B cell (primary cell): ENCODE results near the gene PPP2R5C. TPM values are rescaled to one million over a fixed set of nuclear protein-coding genes. Genes with fewer than 3 reads are reported as not detected.
A peak's percentile ranks its signal among the peaks of the same experiment; 100 is the strongest.

Experiments
- ATAC-seq: fragments of 200-7000 bp; cut with Tn5 transposase; one replicate; pipeline ENCODE4 v1.10.0; 2021; ENCODE audit warnings: low read depth, mild to moderate bottlenecking, moderate number of reproducible peaks, moderate library complexity
- CTCF ChIA-PET: fragments of 350-600 bp; sonication (Branson Sonifier 250); formaldehyde crosslinking; loops from one replicate; lab custom pipeline; 2021; ENCODE audit warnings: antibody characterized with exemption, inconsistent platforms; lab: Charles Lee
- POLR2A ChIA-PET: fragments of 350-600 bp; sonication (Branson Sonifier 250); formaldehyde crosslinking; loops from one replicate; lab custom pipeline; 2021; ENCODE audit warnings: antibody characterized with exemption; lab: Charles Lee
- DNase-seq: peaks from one replicate; pipeline ENCODE4 v3.0.0; 2013
- H2AFZ ChIP-seq: 2 replicates; pipeline ENCODE4 v1.6.1; 2012; ENCODE audit warnings: mild to moderate bottlenecking, low read depth, low read length; ENCODE audit not compliant: insufficient read depth, poor library complexity, severe bottlenecking
- H3K27ac ChIP-seq, 2 donors: 1 replicate in 1 of 2; 2 replicates in 1 of 2; pipeline ENCODE4 v1.5.1; 2012 to 2013; ENCODE audit warnings: low read length in 2 of 2, mild to moderate bottlenecking in 2 of 2, moderate library complexity in 1 of 2
- H3K27me3 ChIP-seq, 4 experiments: fragments of 200-600 bp in 1 of 4; sonication (generic) in 1 of 4; replicated peaks in 1 of 4; 1 replicate in 2 of 4; 2 replicates in 2 of 4; pipeline versions ENCODE4 v1.6.1 to v1.7.0; 2013 to 2016; ENCODE audit warnings: low read length in 3 of 4, mild to moderate bottlenecking in 2 of 4, mixed read lengths in 1 of 4, moderate library complexity in 1 of 4; ENCODE audit not compliant: insufficient read depth in 4 of 4, control insufficient read depth in 3 of 4; ENCODE audit errors: control extremely low read depth in 1 of 4
- H3K36me3 ChIP-seq, 2 experiments: replicated peaks in 1 of 2; 1 replicate in 1 of 2; 2 replicates in 1 of 2; pipeline versions ENCODE4 v1.6.1 to v1.7.1; 2013; ENCODE audit warnings: low read length in 1 of 2; ENCODE audit not compliant: insufficient read depth in 2 of 2, control insufficient read depth in 1 of 2; ENCODE audit errors: control extremely low read depth in 1 of 2, extremely low read depth in 1 of 2
- H3K4me1 ChIP-seq, 2 donors: fragments of 200-600 bp in 1 of 2; sonication (generic) in 1 of 2; 1 replicate in 1 of 2; 2 replicates in 1 of 2; pipeline versions ENCODE4 v1.5.1 to v1.6.1; 2013 to 2017; ENCODE audit warnings: low read length in 2 of 2; ENCODE audit not compliant: control insufficient read depth in 2 of 2, insufficient read depth in 2 of 2
- H3K4me2 ChIP-seq: replicated peaks from 2 replicates; pipeline ENCODE3; 2012; ENCODE audit warnings: mild to moderate bottlenecking, low read depth, low read length; ENCODE audit not compliant: poor library complexity, severe bottlenecking
- H3K4me3 ChIP-seq, 5 experiments: fragments of 200-600 bp in 1 of 5; sonication (generic) in 1 of 5; 1 replicate in 3 of 5; 2 replicates in 2 of 5; pipeline versions ENCODE4 v1.5.1 to v1.7.0; 2011 to 2016; ENCODE audit warnings: low read length in 4 of 5, mild to moderate bottlenecking in 4 of 5, low read depth in 2 of 5, control low read depth in 1 of 5, moderate library complexity in 1 of 5; ENCODE audit not compliant: insufficient read depth in 1 of 5; ENCODE audit errors: control extremely low read depth in 1 of 5, extremely low read depth in 1 of 5
- H3K79me2 ChIP-seq: fragments of 200-600 bp; sonication (generic); one replicate; pipeline ENCODE4 v1.6.0; 2016; ENCODE audit warnings: low read length; ENCODE audit not compliant: control insufficient read depth, insufficient read depth
- H3K9ac ChIP-seq: fragments of 200-600 bp; sonication (generic); 2 replicates; pipeline ENCODE4 v1.6.1; 2017; ENCODE audit warnings: mild to moderate bottlenecking, low read length, moderate library complexity
- H3K9me3 ChIP-seq, 3 donors: one replicate each; pipeline versions ENCODE4 v1.6.1 to v1.7.1; 2013; ENCODE audit warnings: low read length in 2 of 3; ENCODE audit not compliant: control insufficient read depth in 2 of 3, insufficient read depth in 1 of 3; ENCODE audit errors: control extremely low read depth in 1 of 3
- H4K20me1 ChIP-seq: 2 replicates; pipeline ENCODE4 v1.6.0; 2012; ENCODE audit warnings: mild to moderate bottlenecking, low read length; ENCODE audit not compliant: insufficient read depth, control insufficient read depth, poor library complexity, severe bottlenecking
- H3K27ac Mint-ChIP-seq: one replicate; pipeline ENCODE4 v1.8.0; 2021; ENCODE audit warnings: mixed read lengths
- H3K27me3 Mint-ChIP-seq: one replicate; pipeline ENCODE4 v1.8.0; 2021; ENCODE audit warnings: mixed read lengths
- H3K4me1 Mint-ChIP-seq: one replicate; pipeline ENCODE4 v1.8.0; 2021; ENCODE audit warnings: mixed read lengths
- H3K4me3 Mint-ChIP-seq: one replicate; pipeline ENCODE4 v1.8.0; 2021; ENCODE audit warnings: mixed read lengths
- H3K9me3 Mint-ChIP-seq: one replicate; pipeline ENCODE4 v1.8.0; 2022; ENCODE audit warnings: mixed read lengths; ENCODE audit not compliant: insufficient read depth
- EZH2 ChIP-seq: IDR thresholded peaks from 2 replicates; pipeline ENCODE4 v1.6.1; 2012; ENCODE audit warnings: borderline replicate concordance, low read depth, mild to moderate bottlenecking, moderate library complexity, low read length; ENCODE audit not compliant: insufficient read depth, poor library complexity, severe bottlenecking
- WGBS: methylation state at CpG from one replicate; pipeline ENCODE4 v1.1.5; 2013; ENCODE audit warnings: missing lambda C conversion rate; ENCODE audit not compliant: insufficient coverage; 5-methylcytosine and 5-hydroxymethylcytosine counted together
- intact Hi-C: fragments of 100-400 bp; cut with micrococcal nuclease; formaldehyde crosslinking; loops from one replicate; pipeline ENCODE4 v1.10.0; 2022
- polyA plus RNA-seq: library from polyadenylated mRNA; depleted of rRNA; stranded (reverse); fragments of >200 nt; gene quantifications from 2 replicates; pipeline ENCODE4 v1.2.3, GENCODE V29; 2012
- total RNA-seq, 2 donors: library from RNA; stranded (reverse); fragments of 120-200 nt in 1 of 2; gene quantifications; 1 replicate in 1 of 2; 2 replicates in 1 of 2; pipeline versions ENCODE4 v1.2.3 to v1.2.4, GENCODE V29; 2013 to 2022
- TF ChIP-seq, protein P1 (sequence below): fragments of 200-600 bp; IDR thresholded peaks from one replicate; pipeline ENCODE4 v1.8.0; 2022; ENCODE audit warnings: antibody characterized with exemption, mild to moderate bottlenecking

PPP2R5C gene
- total and polyA plus RNA-seq, 2 donors (not counting 1 experiment from before 2014, with no cell fraction given) = 91.7 to 330 TPM

DNA sequence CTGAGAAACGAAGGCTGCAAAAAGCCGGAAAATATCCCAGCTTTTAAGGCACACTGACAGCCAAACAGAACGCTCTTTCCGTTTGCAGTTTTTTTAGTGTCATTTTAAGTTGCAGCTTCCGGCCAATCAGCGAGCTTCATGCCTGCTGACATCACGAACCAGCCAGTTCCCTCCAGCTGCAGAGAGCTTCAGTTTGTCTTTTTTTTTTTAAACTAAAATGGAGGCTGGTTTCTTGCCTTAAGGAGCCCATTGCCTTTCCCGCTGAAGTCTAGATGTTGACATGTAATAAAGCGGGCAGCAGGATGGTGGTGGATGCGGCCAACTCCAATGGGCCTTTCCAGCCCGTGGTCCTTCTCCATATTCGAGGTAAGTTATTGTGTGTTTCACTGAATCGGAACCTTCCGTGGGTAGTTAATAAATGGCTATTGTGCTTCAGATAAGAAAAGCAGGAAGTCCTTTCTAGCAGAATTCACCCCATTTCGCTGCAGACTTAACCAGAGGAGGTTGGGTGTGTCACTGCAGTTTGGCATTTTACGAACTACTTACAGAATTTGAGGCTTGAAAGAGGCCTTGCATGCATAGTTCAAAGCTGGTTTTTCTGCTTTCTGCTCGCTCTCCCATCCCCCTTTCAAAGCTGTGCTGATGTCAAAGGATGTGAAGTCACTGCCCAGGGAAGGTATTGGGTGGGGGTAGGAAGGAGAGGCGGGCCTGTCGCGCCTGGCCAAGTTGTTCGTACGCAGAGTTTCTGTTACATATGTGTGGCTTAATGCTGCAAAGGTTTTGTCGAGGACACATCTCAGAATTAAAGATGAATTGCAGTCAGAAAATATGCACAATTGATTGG lies 48.4 kb downstream of the PPP2R5C start:
- peak overlapping the region; percentile 92 for H3K4me3 Mint-ChIP-seq
- under 1% methylated on average over 21 of the region's 23 CpGs for WGBS
- Histone ChIP-seq H3K4me3 (peak overlapping the region; percentile 80 to 100 (median 97)), H3K27ac (peak overlapping the region; percentile 95 to 100), H3K27me3 (no peaks in the 10 kb centered on the region), H3K4me2 (peak overlapping the region; percentile 76), H2AFZ (peak overlapping the region; percentile 77), H3K9ac (peak overlapping the region; percentile 98), H3K36me3 (peaks cover 0 to 28% of the 10 kb centered on the region in 2 experiments), H4K20me1 (peaks cover 15% of the 10 kb centered on the region), H3K79me2 (peaks cover 64% of the 10 kb centered on the region), H3K9me3 (peaks cover 0 to 1% (median 0%) of the 10 kb centered on the region in 3 donors), H3K4me1 (peaks cover 39 to 43% of the 10 kb centered on the region in 2 donors)
- ChIA-PET POLR2A (interaction anchor here (0.6 to 8.5 kb wide), 12 partner anchors 10 to 139 kb away, joined by 3 to 90 read pairs (median 6); partner anchors contain the start of gene PPP2R5C), CTCF (interaction anchor here (0.7 to 6.4 kb wide), 17 partner anchors 10 to 287 kb away, joined by 3 to 53 read pairs (median 5); no protein-coding TSS in a partner anchor)
- no peaks in the 10 kb centered on the region for H3K9me3 Mint-ChIP-seq
- no peaks in the 10 kb centered on the region for H3K27me3 Mint-ChIP-seq
- TF ChIP-seq, protein P1, sequence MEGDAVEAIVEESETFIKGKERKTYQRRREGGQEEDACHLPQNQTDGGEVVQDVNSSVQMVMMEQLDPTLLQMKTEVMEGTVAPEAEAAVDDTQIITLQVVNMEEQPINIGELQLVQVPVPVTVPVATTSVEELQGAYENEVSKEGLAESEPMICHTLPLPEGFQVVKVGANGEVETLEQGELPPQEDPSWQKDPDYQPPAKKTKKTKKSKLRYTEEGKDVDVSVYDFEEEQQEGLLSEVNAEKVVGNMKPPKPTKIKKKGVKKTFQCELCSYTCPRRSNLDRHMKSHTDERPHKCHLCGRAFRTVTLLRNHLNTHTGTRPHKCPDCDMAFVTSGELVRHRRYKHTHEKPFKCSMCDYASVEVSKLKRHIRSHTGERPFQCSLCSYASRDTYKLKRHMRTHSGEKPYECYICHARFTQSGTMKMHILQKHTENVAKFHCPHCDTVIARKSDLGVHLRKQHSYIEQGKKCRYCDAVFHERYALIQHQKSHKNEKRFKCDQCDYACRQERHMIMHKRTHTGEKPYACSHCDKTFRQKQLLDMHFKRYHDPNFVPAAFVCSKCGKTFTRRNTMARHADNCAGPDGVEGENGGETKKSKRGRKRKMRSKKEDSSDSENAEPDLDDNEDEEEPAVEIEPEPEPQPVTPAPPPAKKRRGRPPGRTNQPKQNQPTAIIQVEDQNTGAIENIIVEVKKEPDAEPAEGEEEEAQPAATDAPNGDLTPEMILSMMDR = no peak
- TF ChIP-seq EZH2 = no peak
- intact Hi-C loops = loop anchor here (1.0 to 2.0 kb wide), 6 partner anchors 14 to 138 kb away; no protein-coding TSS in a partner anchor
- peaks cover 45% of the 10 kb centered on the region for H3K4me1 Mint-ChIP-seq
- H3K27ac Mint-ChIP-seq = peak overlapping the region; percentile 98
- peak; percentile 93 for DNase-seq
- ATAC-seq = peak; percentile 93
